ENCODE results near the gene MFAP5. TPM values are rescaled to one million over a fixed set of nuclear protein-coding genes. Genes with fewer than 3 reads are reported as not detected.

Gene MFAP5
- total and polyA plus RNA-seq, 2 donors (not counting 3 experiments of a cell fraction or from before 2014, with no cell fraction given): 0.39 TPM; not detected in 1

- Histone ChIP-seq H3K27ac (ENCODE audit: insufficient read depth, low read depth, low read length) (no peak overlapping the region), H2AFZ (ENCODE audit: low read depth, low read length) (no peak overlapping the region), H3K27me3 (ENCODE audit: control insufficient read depth in 2 of 2, insufficient read depth in 2 of 2, low read length in 2 of 2) (no peaks in the 10 kb centered on the region), H3K9me3 (replicated peaks; ENCODE audit: control insufficient read depth, insufficient read depth, low read length) (no peaks in the 10 kb centered on the region), H3K4me2 (ENCODE audit: insufficient read depth, low read length) (no peak overlapping the region), H3K36me3 (ENCODE audit: control insufficient read depth in 2 of 2, extremely low read depth in 1 of 2, insufficient read depth in 2 of 2, low read length in 2 of 2) (no peaks in the 10 kb centered on the region), H3K9ac (replicated peaks; ENCODE audit: extremely low read depth, insufficient read depth, low read length) (no peak overlapping the region), H3K9me1 (replicated peaks; ENCODE audit: control insufficient read depth, extremely low read depth, insufficient read depth, low read length) (no peaks in the 10 kb centered on the region), H4K20me1 (replicated peaks; ENCODE audit: control insufficient read depth, extremely low read depth, insufficient read depth, low read length) (no peaks in the 10 kb centered on the region), H3K79me2 (ENCODE audit: control insufficient read depth, insufficient read depth, low read length) (no peaks in the 10 kb centered on the region), H3K4me1 (ENCODE audit: control insufficient read depth, extremely low read depth, insufficient read depth, low read length) (no peaks in the 10 kb centered on the region), H3K4me3 (replicated peaks in 1 of 3; ENCODE audit: insufficient read depth in 1 of 3, low read depth in 1 of 3, low read length in 3 of 3) (no peak overlapping the region)
- DNase-seq (ENCODE audit: low read depth, low spot score) (no peak), FAIRE-seq (no peak)
- CTCF ChIA-PET: interaction anchor here (0.6 to 5.3 kb wide), 9 partner anchors 8 to 394 kb away, joined by 3 to 311 read pairs (median 11); no protein-coding TSS in a partner anchor
- dilution Hi-C loops (cut with MboI; ENCODE audit: extremely low pct_ligation_motif_present, low sequenced_read_pairs) (no loop called here), intact Hi-C loops (cut with micrococcal nuclease) (no loop called here)
- POLR2A ChIA-PET: no interaction called here
- BruUV-seq (replicated peaks): no TSS peak
- TF ChIP-seq POLR2AphosphoS5 (IDR thresholded peaks at IDR 0.05; ENCODE audit: insufficient read depth, low read depth, low read length): no peak
- no peak for TF ChIP-seq CTCF (IDR thresholded peaks at IDR 0.05; ENCODE audit: extremely low read depth in 1 of 2, insufficient read depth in 1 of 2, low read depth in 1 of 2, low read length in 2 of 2)
- no peak for TF ChIP-seq JUN (IDR thresholded peaks at IDR 0.05; ENCODE audit: borderline replicate concordance, insufficient read depth, insufficient read length, low read depth)
- no peak for TF ChIP-seq MYC (IDR thresholded peaks at IDR 0.05; ENCODE audit: low read depth, low read length)
- no peak for TF ChIP-seq FOS (IDR thresholded peaks at IDR 0.05; ENCODE audit: borderline replicate concordance, insufficient read depth, low read length)
- TF ChIP-seq POLR2A (IDR thresholded peaks at IDR 0.05; ENCODE audit: low read depth, low read length): no peak
- TF ChIP-seq MAX (IDR thresholded peaks at IDR 0.05; ENCODE audit: insufficient read depth, insufficient read length): no peak
- no peak for TF ChIP-seq GATA2 (IDR thresholded peaks at IDR 0.05; ENCODE audit: insufficient read depth, insufficient read length, low read depth, low read length)
- TF ChIP-seq EZH2 (IDR thresholded peaks at IDR 0.05; ENCODE audit: borderline replicate concordance, low read depth, low read length, severe bottlenecking): no peak
These were observed 7.2 kb downstream of the MFAP5 start for GRCh38 chr12:8655421-8655820.

Measured in endothelial cell of umbilical vein (primary cell).